Measurements from ENCODE around the gene HTD2.
"Not testable (repeated sequence)": the region's sequence is repeated elsewhere in the genome, so short reads cannot be mapped to it uniquely, and the experiment has no call there.

GRCh38 chr3:58267543-58267942, 38.8 kb upstream of the HTD2 start:
- TF ChIP-seq POLR2A (IDR thresholded peaks at IDR 0.05; ENCODE audit: low read depth, low read length); TAF1 (IDR thresholded peaks at IDR 0.05; ENCODE audit: borderline replicate concordance, low read depth, low read length); POLR2AphosphoS5 (IDR thresholded peaks at IDR 0.05; ENCODE audit: low read depth, low read length): not testable (repeated sequence)

Data from GM12892 (cell line).